HepG2 (cell line): ENCODE results near the gene IFI30. TPM values are rescaled to one million over a fixed set of nuclear protein-coding genes. Genes with fewer than 3 reads are reported as not detected.

Source experiments
- ATAC-seq: fragments of 200-7000 bp; cut with Tn5 transposase; 3 replicates; pipeline ENCODE4 v1.9.1; 2020; ENCODE audit warnings: mild to moderate bottlenecking, moderate library complexity
- BruUV-seq: library from RNA; stranded (reverse); fragments of 400-500 nt; replicated peaks from 2 replicates; lab custom pipeline; 2021; lab: Mats Ljungman, UMichigan
- CTCF ChIA-PET: fragments of 300-600 bp; formaldehyde crosslinking; extraction: SDS; loops from one replicate; lab custom pipeline; 2021; ENCODE audit warnings: low total read pairs, inconsistent platforms, low intra/inter-chr PET ratio; lab: Yijun Ruan, JAX
- POLR2A ChIA-PET: fragments of 350-600 bp; sonication (Branson Sonifier 250); formaldehyde crosslinking; loops from one replicate; lab custom pipeline; 2020; ENCODE audit warnings: antibody characterized with exemption, inconsistent platforms; lab: Yijun Ruan, JAX
- DNase-seq: peaks from one replicate; pipeline ENCODE4 v3.0.0-alpha.2; 2015; ENCODE audit warnings: low spot score
- FAIRE-seq: peaks from 3 replicates; lab custom pipeline; 2011; peaks lifted over from hg19 to GRCh38; lab: Jason Lieb, UNC
- H2AFZ ChIP-seq: one replicate; pipeline ENCODE4 v1.6.1; 2011; ENCODE audit warnings: low read length, inconsistent platforms
- H3K27ac ChIP-seq: fragments of 300-600 bp; 3 replicates; pipeline ENCODE4 v1.8.0; 2011; ENCODE audit warnings: mixed run types, mild to moderate bottlenecking, mixed read lengths, low read length, inconsistent platforms; ENCODE audit not compliant: insufficient read depth; ENCODE audit errors: extremely low read length
- H3K27me3 ChIP-seq, 2 experiments: fragments of 200-600 bp in 1 of 2; 2 replicates in 1 of 2; 3 replicates in 1 of 2; pipeline versions ENCODE4 v1.6.0 to v1.8.0; 2011; ENCODE audit warnings: low read length in 2 of 2, mild to moderate bottlenecking in 2 of 2, moderate library complexity in 2 of 2, inconsistent platforms in 1 of 2; ENCODE audit not compliant: insufficient read depth in 2 of 2, control insufficient read depth in 1 of 2
- H3K36me3 ChIP-seq, 2 experiments: fragments of 200-600 bp in 1 of 2; replicated peaks in 1 of 2; 2 replicates in 1 of 2; 3 replicates in 1 of 2; pipeline versions ENCODE4 v1.5.1 to v1.8.0; 2011; ENCODE audit warnings: low read length in 2 of 2, inconsistent platforms in 1 of 2; ENCODE audit not compliant: insufficient read depth in 2 of 2, control insufficient read depth in 1 of 2
- H3K4me1 ChIP-seq: 2 replicates; pipeline ENCODE4 v1.5.1; 2012; ENCODE audit warnings: low read length, inconsistent platforms; ENCODE audit not compliant: insufficient read depth
- H3K4me2 ChIP-seq: 2 replicates; pipeline ENCODE4 v1.6.0; 2011; ENCODE audit warnings: low read depth, low read length, inconsistent platforms
- H3K4me3 ChIP-seq, 3 experiments: fragments of 200-600 bp in 1 of 3; sonication (generic), shearing (Covaris generic) in 1 of 3; replicated peaks in 1 of 3; 2 replicates each; pipeline ENCODE4 v1.5.1; 2011 to 2016; ENCODE audit warnings: low read length in 3 of 3, inconsistent platforms in 2 of 3, low read depth in 2 of 3, mild to moderate bottlenecking in 2 of 3, control low read depth in 1 of 3, mixed read lengths in 1 of 3; ENCODE audit not compliant: insufficient read depth in 1 of 3
- H3K79me2 ChIP-seq: one replicate; pipeline ENCODE4 v1.6.1; 2011; ENCODE audit warnings: low read length, inconsistent platforms; ENCODE audit not compliant: insufficient read depth
- H3K9ac ChIP-seq: 2 replicates; pipeline ENCODE4 v1.6.0; 2011; ENCODE audit warnings: mild to moderate bottlenecking, low read depth, low read length, inconsistent platforms; ENCODE audit not compliant: insufficient read depth
- H3K9me3 ChIP-seq: 2 replicates; pipeline ENCODE4 v1.5.1; 2012; ENCODE audit warnings: mild to moderate bottlenecking, low read length
- H4K20me1 ChIP-seq: 2 replicates; pipeline ENCODE4 v1.6.0; 2011; ENCODE audit warnings: inconsistent platforms, mild to moderate bottlenecking, low read length, moderate library complexity; ENCODE audit not compliant: insufficient read depth
- DNMT1 ChIP-seq: sonication (generic); formaldehyde crosslinking; IDR thresholded peaks from 2 replicates; pipeline ENCODE4 v1.5.1; 2020; ENCODE audit warnings: mild to moderate bottlenecking, missing genetic modification reagents
- GABPB1 ChIP-seq: IDR thresholded peaks from 2 replicates; pipeline ENCODE4 v1.6.1; 2016; ENCODE audit warnings: mild to moderate bottlenecking, missing genetic modification reagents, moderate library complexity, missing compliant biosample characterization
- GZF1 ChIP-seq: sonication (generic); formaldehyde crosslinking; IDR thresholded peaks from 2 replicates; pipeline ENCODE4 v1.5.1; 2020; ENCODE audit warnings: mild to moderate bottlenecking, missing genetic modification reagents
- HOXA3 ChIP-seq: sonication (generic); formaldehyde crosslinking; IDR thresholded peaks from 2 replicates; pipeline ENCODE4 v1.5.0; 2020; ENCODE audit warnings: missing genetic modification reagents
- MAFG ChIP-seq: sonication (generic); formaldehyde crosslinking; IDR thresholded peaks from 2 replicates; pipeline ENCODE4 v1.5.1; 2020; ENCODE audit warnings: mild to moderate bottlenecking, missing genetic modification reagents
- ZNF335 ChIP-seq: sonication (generic); formaldehyde crosslinking; IDR thresholded peaks from 2 replicates; pipeline ENCODE4 v1.4.0; 2020; ENCODE audit warnings: missing genetic modification reagents
- ZNF850 ChIP-seq: sonication (generic); formaldehyde crosslinking; conservative IDR thresholded peaks from 2 replicates; pipeline ENCODE4 v1.9.0; 2021; ENCODE audit warnings: mild to moderate bottlenecking, missing genetic modification reagents
- ZSCAN29 ChIP-seq: sonication (generic); formaldehyde crosslinking; conservative IDR thresholded peaks from 2 replicates; pipeline ENCODE4 v1.4.0; 2020; ENCODE audit warnings: mild to moderate bottlenecking, missing genetic modification reagents
- WGBS: methylation state at CpG from one replicate; pipeline ENCODE4 v1.1.6; 2017; ENCODE audit warnings: low lambda C conversion rate; 5-methylcytosine and 5-hydroxymethylcytosine counted together
- in situ Hi-C: cut with HindIII; loops from 2 replicates; pipeline ENCODE4 v1.10.0; 2017; ENCODE audit warnings: low pct_unique_long_range_greater_than_20kb; ENCODE audit not compliant: extremely low pct_ligation_motif_present
- intact Hi-C: fragments of 100-400 bp; cut with micrococcal nuclease; formaldehyde crosslinking; loops from one replicate; pipeline ENCODE4 v1.10.0; 2022; ENCODE audit not compliant: unreplicated experiment
- polyA plus RNA-seq, 8 experiments: library from polyadenylated mRNA; depleted of rRNA in 3 of 8; stranded (reverse) in 7 of 8; unstranded in 1 of 8; fragments of >200 nt; fragmentation: Illumina TruSeq in 4 of 8; extraction: Trizol in 4 of 8; gene quantifications; 2 replicates each; pipeline versions ENCODE4 v1.2.1 to v1.2.3, GENCODE V29; 2011 to 2016; ENCODE audit warnings: low read depth in 4 of 8, missing spikeins in 1 of 8, mixed read lengths in 1 of 8; ENCODE audit not compliant: insufficient read depth in 1 of 8
- total RNA-seq, 5 experiments: library from RNA; depleted of rRNA; stranded (reverse); fragments of >200 nt; fragmentation: Illumina TruSeq; extraction: Trizol; gene quantifications; 2 replicates each; pipeline ENCODE4 v1.2.3, GENCODE V29; 2016; ENCODE audit warnings: low read depth in 1 of 5
- TF ChIP-seq, protein P1 (sequence below): sonication (generic); formaldehyde crosslinking; IDR thresholded peaks from 2 replicates; pipeline ENCODE4 v1.9.0; 2021; ENCODE audit warnings: missing genetic modification reagents, mild to moderate bottlenecking, borderline replicate concordance
- TF ChIP-seq, protein P2 (sequence below): sonication (generic); formaldehyde crosslinking; IDR thresholded peaks from 2 replicates; pipeline ENCODE4 v1.5.0; 2020; ENCODE audit warnings: missing genetic modification reagents, mild to moderate bottlenecking, borderline replicate concordance
- TF ChIP-seq, protein P3 (sequence below): sonication (generic); formaldehyde crosslinking; IDR thresholded peaks from 2 replicates; pipeline ENCODE4 v1.9.0; 2022; ENCODE audit warnings: missing genetic modification reagents, mild to moderate bottlenecking, borderline replicate concordance
- TF ChIP-seq, protein P4 (sequence below): sonication (generic); formaldehyde crosslinking; IDR thresholded peaks from 2 replicates; pipeline ENCODE4 v1.5.0; 2020; ENCODE audit warnings: missing genetic modification reagents
- TF ChIP-seq, protein P5 (sequence below): sonication (generic); formaldehyde crosslinking; IDR thresholded peaks from 2 replicates; pipeline ENCODE4 v1.5.0; 2020; ENCODE audit warnings: mild to moderate bottlenecking, missing genetic modification reagents
- TF ChIP-seq, protein P6 (sequence below): sonication (generic); formaldehyde crosslinking; IDR thresholded peaks from 2 replicates; pipeline ENCODE4 v1.4.0; 2020; ENCODE audit warnings: missing genetic modification reagents

The IFI30 gene
- total and polyA plus RNA-seq, 2 of the 13 experiments (the other 11 are each of a cell fraction or from before 2014, with no cell fraction given) = 25.0 to 79.4 TPM

DNA sequence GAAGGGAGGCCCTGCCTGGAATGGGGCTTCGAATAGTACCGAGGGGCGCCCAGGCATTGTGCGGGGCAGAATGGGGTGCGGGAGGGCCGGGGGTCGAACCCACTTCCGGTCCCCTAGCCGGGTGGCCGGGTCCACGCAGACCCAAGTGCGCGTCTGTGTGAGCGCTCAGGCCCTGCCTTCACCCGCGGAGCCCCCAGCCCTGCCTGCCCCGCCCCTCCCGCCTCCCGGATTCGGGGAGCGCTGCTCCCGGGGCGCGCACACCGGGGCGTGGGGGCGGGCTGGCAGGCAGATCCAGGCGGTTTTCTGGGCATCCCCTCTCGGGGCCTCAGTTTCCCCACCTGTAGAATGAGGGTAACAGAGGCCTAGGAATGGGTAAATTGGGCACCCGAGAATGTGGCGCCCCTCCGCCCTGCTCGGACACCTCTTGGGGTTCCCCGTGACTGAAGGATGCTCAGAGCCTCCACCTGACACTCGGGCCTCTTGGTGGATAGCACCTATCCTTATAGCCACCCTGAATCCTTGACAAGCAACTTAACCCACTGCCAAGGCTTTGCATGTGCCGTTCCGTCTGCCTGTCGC is 20.0 kb upstream of the IFI30 start:
- 0 out of 2 replicates have a peak, but pooled peaks cover 11% of the 10 kb centered on the region for H4K20me1 ChIP-seq
- peaks cover 56% of the 10 kb centered on the region for H3K4me1 ChIP-seq
- CTCF ChIA-PET = no interaction called here
- H3K9me3 ChIP-seq = no peaks in the 10 kb centered on the region
- ATAC-seq (no peak; the same call in 2 of the 3 replicates), DNase-seq (no peak), FAIRE-seq (no peak)
- no peak overlapping the region for H2AFZ ChIP-seq
- intact Hi-C loops (loop anchor here (1.0 kb wide), 2 partner anchors 17 to 40 kb away; no protein-coding TSS in a partner anchor), in situ Hi-C loops (loop anchor here (5.0 kb wide), 1 partner anchor 41 kb away; no protein-coding TSS in a partner anchor)
- H3K4me2 ChIP-seq = peak overlapping the region; percentile 93
- BruUV-seq = TSS peak; percentile 42
- H3K79me2 ChIP-seq = peaks cover 18% of the 10 kb centered on the region
- POLR2A ChIA-PET = interaction anchor here (0.9 to 1.4 kb wide), 15 partner anchors 15 to 169 kb away, joined by 3 to 16 read pairs (median 5); partner anchors contain the start of genes LSM4 and MPV17L2
- 0% methylated on average over 4 of the region's 38 CpGs for WGBS
- H3K4me3 ChIP-seq = peak overlapping the region; percentile 73 to 98 (median 98)
- peaks cover 6 to 18% of the 10 kb centered on the region in 2 experiments; a peak in 4 of 5 replicates for H3K36me3 ChIP-seq
- H3K27me3 ChIP-seq = no peaks in the 10 kb centered on the region; a peak in 1 of 5 replicates
- peak overlapping the region; percentile 94 for H3K27ac ChIP-seq
- H3K9ac ChIP-seq = peak overlapping the region; percentile 99
- TF ChIP-seq ZNF335 (CRISPR knock-in tag) (no peak), DNMT1 (CRISPR knock-in tag) (no peak), MAFG (0 out of 2 replicates have a peak, but pooled peaks have one; percentile 32), GZF1 (0 out of 2 replicates have a peak, but pooled peaks have one; percentile 17), HOXA3 (no peak), GABPB1 (CRISPR knock-in tag) (peak; percentile 35; the same call in 1 of the 2 replicates), ZSCAN29 (CRISPR knock-in tag) (peak; percentile 61; the same call in 1 of the 2 replicates), ZNF850 (CRISPR knock-in tag) (no peak)
- TF ChIP-seq, protein P1, sequence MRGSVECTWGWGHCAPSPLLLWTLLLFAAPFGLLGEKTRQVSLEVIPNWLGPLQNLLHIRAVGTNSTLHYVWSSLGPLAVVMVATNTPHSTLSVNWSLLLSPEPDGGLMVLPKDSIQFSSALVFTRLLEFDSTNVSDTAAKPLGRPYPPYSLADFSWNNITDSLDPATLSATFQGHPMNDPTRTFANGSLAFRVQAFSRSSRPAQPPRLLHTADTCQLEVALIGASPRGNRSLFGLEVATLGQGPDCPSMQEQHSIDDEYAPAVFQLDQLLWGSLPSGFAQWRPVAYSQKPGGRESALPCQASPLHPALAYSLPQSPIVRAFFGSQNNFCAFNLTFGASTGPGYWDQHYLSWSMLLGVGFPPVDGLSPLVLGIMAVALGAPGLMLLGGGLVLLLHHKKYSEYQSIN = no peak
- TF ChIP-seq, protein P2, sequence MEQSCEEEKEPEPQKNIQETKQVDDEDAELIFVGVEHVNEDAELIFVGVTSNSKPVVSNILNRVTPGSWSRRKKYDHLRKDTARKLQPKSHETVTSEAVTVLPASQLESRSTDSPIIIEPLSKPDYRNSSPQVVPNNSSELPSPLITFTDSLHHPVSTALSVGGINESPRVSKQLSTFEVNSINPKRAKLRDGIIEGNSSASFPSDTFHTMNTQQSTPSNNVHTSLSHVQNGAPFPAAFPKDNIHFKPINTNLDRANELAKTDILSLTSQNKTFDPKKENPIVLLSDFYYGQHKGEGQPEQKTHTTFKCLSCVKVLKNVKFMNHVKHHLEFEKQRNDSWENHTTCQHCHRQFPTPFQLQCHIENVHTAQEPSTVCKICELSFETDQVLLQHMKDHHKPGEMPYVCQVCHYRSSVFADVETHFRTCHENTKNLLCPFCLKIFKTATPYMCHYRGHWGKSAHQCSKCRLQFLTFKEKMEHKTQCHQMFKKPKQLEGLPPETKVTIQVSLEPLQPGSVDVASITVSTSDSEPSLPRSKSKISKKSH (CRISPR knock-in tag) = 0 out of 2 replicates have a peak, but pooled peaks have one; percentile 42
- TF ChIP-seq, protein P3, sequence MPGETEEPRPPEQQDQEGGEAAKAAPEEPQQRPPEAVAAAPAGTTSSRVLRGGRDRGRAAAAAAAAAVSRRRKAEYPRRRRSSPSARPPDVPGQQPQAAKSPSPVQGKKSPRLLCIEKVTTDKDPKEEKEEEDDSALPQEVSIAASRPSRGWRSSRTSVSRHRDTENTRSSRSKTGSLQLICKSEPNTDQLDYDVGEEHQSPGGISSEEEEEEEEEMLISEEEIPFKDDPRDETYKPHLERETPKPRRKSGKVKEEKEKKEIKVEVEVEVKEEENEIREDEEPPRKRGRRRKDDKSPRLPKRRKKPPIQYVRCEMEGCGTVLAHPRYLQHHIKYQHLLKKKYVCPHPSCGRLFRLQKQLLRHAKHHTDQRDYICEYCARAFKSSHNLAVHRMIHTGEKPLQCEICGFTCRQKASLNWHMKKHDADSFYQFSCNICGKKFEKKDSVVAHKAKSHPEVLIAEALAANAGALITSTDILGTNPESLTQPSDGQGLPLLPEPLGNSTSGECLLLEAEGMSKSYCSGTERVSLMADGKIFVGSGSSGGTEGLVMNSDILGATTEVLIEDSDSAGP (CRISPR knock-in tag) = peak; percentile 16; the same call in 1 of the 2 replicates
- TF ChIP-seq, protein P4, sequence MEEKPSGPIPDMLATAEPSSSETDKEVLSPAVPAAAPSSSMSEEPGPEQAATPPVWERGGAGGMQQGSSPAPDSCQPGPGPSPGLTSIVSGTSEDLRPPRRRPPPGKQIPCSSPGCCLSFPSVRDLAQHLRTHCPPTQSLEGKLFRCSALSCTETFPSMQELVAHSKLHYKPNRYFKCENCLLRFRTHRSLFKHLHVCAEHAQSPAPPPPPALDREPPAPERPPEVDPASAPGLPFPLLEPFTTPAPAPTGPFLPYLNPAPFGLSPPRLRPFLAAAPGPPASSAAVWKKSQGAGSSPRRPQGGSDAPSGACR (CRISPR knock-in tag) = peak; percentile 27; the same call in 1 of the 2 replicates
- TF ChIP-seq, protein P5, sequence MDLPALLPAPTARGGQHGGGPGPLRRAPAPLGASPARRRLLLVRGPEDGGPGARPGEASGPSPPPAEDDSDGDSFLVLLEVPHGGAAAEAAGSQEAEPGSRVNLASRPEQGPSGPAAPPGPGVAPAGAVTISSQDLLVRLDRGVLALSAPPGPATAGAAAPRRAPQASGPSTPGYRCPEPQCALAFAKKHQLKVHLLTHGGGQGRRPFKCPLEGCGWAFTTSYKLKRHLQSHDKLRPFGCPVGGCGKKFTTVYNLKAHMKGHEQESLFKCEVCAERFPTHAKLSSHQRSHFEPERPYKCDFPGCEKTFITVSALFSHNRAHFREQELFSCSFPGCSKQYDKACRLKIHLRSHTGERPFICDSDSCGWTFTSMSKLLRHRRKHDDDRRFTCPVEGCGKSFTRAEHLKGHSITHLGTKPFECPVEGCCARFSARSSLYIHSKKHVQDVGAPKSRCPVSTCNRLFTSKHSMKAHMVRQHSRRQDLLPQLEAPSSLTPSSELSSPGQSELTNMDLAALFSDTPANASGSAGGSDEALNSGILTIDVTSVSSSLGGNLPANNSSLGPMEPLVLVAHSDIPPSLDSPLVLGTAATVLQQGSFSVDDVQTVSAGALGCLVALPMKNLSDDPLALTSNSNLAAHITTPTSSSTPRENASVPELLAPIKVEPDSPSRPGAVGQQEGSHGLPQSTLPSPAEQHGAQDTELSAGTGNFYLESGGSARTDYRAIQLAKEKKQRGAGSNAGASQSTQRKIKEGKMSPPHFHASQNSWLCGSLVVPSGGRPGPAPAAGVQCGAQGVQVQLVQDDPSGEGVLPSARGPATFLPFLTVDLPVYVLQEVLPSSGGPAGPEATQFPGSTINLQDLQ (CRISPR knock-in tag) = 0 out of 2 replicates have a peak, but pooled peaks have one; percentile 43
- TF ChIP-seq, protein P6, sequence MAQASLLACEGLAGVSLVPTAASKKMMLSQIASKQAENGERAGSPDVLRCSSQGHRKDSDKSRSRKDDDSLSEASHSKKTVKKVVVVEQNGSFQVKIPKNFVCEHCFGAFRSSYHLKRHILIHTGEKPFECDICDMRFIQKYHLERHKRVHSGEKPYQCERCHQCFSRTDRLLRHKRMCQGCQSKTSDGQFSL (CRISPR knock-in tag) = no peak
